Astrocyte (in vitro differentiated cells and primary cell): ENCODE results near the gene KHDC1L. TPM values are rescaled to one million over a fixed set of nuclear protein-coding genes. Genes with fewer than 3 reads are reported as not detected.

Experiments used
- DNase-seq: peaks from one replicate; pipeline ENCODE4 v3.0.0-alpha.2; 2010; ENCODE audit warnings: low read depth
- FAIRE-seq: peaks from 2 replicates; lab custom pipeline; 2011; peaks lifted over from hg19 to GRCh38; lab: Jason Lieb, UNC
- H2AFZ ChIP-seq: 2 replicates; pipeline ENCODE4 v1.6.0; 2012; ENCODE audit warnings: low read depth, low read length, inconsistent platforms
- H3K27ac ChIP-seq: 2 replicates; pipeline ENCODE4 v1.5.1; 2011; ENCODE audit warnings: low read depth, low read length, inconsistent platforms
- H3K27me3 ChIP-seq: 2 replicates; pipeline ENCODE4 v1.6.0; 2011; ENCODE audit warnings: low read length, inconsistent platforms; ENCODE audit not compliant: insufficient read depth
- H3K36me3 ChIP-seq: 2 replicates; pipeline ENCODE4 v1.5.1; 2011; ENCODE audit warnings: low read length, inconsistent platforms; ENCODE audit not compliant: insufficient read depth
- H3K4me1 ChIP-seq: 2 replicates; pipeline ENCODE4 v1.5.1; 2011; ENCODE audit warnings: low read length, inconsistent platforms; ENCODE audit not compliant: insufficient read depth
- H3K4me2 ChIP-seq: 2 replicates; pipeline ENCODE4 v1.6.0; 2012; ENCODE audit warnings: low read length, inconsistent platforms
- H3K4me3 ChIP-seq: 2 replicates; pipeline ENCODE4 v1.5.1; 2011; ENCODE audit warnings: low read depth, mild to moderate bottlenecking, low read length, inconsistent platforms; ENCODE audit not compliant: insufficient read depth
- H3K79me2 ChIP-seq: 2 replicates; pipeline ENCODE4 v1.6.0; 2012; ENCODE audit warnings: mild to moderate bottlenecking, low read length, inconsistent platforms; ENCODE audit not compliant: insufficient read depth
- H3K9ac ChIP-seq: 2 replicates; pipeline ENCODE4 v1.6.0; 2012; ENCODE audit warnings: mild to moderate bottlenecking, low read length, inconsistent platforms
- H3K9me3 ChIP-seq: 2 replicates; pipeline ENCODE4 v1.5.1; 2012; ENCODE audit warnings: low read depth, mild to moderate bottlenecking, low read length, inconsistent platforms; ENCODE audit not compliant: insufficient read depth
- H4K20me1 ChIP-seq: 2 replicates; pipeline ENCODE4 v1.6.0; 2012; ENCODE audit warnings: low read length, inconsistent platforms; ENCODE audit not compliant: insufficient read depth
- H3K27ac Mint-ChIP-seq: one replicate; pipeline ENCODE4 v1.8.0; 2021; ENCODE audit warnings: mild to moderate bottlenecking, mixed read lengths; ENCODE audit not compliant: unreplicated experiment
- H3K27me3 Mint-ChIP-seq: one replicate; pipeline ENCODE4 v1.8.0; 2021; ENCODE audit warnings: low read depth, mixed read lengths; ENCODE audit not compliant: unreplicated experiment
- H3K36me3 Mint-ChIP-seq: one replicate; pipeline ENCODE4 v1.8.0; 2021; ENCODE audit warnings: low read depth, mixed read lengths; ENCODE audit not compliant: unreplicated experiment
- H3K4me1 Mint-ChIP-seq: one replicate; pipeline ENCODE4 v1.8.0; 2021; ENCODE audit warnings: low read depth, mixed read lengths; ENCODE audit not compliant: unreplicated experiment
- H3K4me3 Mint-ChIP-seq: one replicate; pipeline ENCODE4 v1.8.0; 2021; ENCODE audit warnings: mild to moderate bottlenecking, moderate library complexity, mixed read lengths; ENCODE audit not compliant: unreplicated experiment
- H3K9me3 Mint-ChIP-seq: one replicate; pipeline ENCODE4 v1.8.0; 2021; ENCODE audit warnings: mild to moderate bottlenecking, mixed read lengths; ENCODE audit not compliant: unreplicated experiment
- EZH2 ChIP-seq: IDR thresholded peaks from 2 replicates; pipeline ENCODE4 v1.6.1; 2012; ENCODE audit warnings: mild to moderate bottlenecking, low read length, inconsistent platforms; ENCODE audit not compliant: insufficient read depth
- total RNA-seq: library from RNA; stranded (reverse); gene quantifications from 2 replicates; pipeline ENCODE4 v1.2.1, GENCODE V29; 2021
- TF ChIP-seq, protein P1 (sequence below): IDR thresholded peaks from 2 replicates; pipeline ENCODE4 v1.5.1; 2011; ENCODE audit warnings: low read depth, mild to moderate bottlenecking, inconsistent platforms, low read length, moderate library complexity; ENCODE audit not compliant: insufficient read depth

KHDC1L gene
- total RNA-seq, 1 donor from 2014 or later: not detected

DNA sequence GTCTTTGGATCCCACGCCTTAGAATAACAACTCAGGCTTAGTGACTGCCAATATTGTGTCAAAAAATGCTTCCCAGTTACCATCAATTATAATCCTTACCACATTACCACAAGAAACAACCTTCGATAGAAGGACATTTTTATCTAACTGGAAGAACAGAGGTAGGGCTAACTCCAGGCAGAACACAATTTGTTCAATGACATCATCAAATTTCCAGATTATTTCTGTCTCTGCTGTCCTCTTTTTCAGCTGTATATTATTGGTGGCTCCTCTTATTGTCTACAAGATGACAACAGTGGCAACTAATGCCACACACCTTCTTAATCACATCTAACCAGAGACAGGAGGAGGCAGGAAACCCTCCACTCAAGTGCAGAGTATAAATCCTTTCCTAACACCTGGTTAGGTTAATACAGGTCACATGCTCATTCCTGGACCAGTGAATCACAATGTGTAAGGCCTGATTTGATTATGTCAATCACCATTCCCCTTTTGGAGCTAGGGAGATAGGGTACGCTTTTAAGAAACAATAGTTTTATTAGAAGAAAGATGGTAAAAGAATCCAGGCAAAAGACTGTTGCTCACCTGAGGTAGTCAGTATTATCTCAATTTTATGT is 18.0 kb downstream of the KHDC1L start:
- FAIRE-seq: no peak
- H3K4me1 Mint-ChIP-seq: no peaks in the 10 kb centered on the region
- H3K36me3 ChIP-seq: no peaks in the 10 kb centered on the region
- H3K4me1 ChIP-seq: no peaks in the 10 kb centered on the region
- H3K9ac ChIP-seq: no peak overlapping the region
- TF ChIP-seq, protein P1, sequence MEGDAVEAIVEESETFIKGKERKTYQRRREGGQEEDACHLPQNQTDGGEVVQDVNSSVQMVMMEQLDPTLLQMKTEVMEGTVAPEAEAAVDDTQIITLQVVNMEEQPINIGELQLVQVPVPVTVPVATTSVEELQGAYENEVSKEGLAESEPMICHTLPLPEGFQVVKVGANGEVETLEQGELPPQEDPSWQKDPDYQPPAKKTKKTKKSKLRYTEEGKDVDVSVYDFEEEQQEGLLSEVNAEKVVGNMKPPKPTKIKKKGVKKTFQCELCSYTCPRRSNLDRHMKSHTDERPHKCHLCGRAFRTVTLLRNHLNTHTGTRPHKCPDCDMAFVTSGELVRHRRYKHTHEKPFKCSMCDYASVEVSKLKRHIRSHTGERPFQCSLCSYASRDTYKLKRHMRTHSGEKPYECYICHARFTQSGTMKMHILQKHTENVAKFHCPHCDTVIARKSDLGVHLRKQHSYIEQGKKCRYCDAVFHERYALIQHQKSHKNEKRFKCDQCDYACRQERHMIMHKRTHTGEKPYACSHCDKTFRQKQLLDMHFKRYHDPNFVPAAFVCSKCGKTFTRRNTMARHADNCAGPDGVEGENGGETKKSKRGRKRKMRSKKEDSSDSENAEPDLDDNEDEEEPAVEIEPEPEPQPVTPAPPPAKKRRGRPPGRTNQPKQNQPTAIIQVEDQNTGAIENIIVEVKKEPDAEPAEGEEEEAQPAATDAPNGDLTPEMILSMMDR: no peak
- no peak for TF ChIP-seq EZH2
- H3K79me2 ChIP-seq: no peaks in the 10 kb centered on the region
- H3K4me2 ChIP-seq: no peak overlapping the region
- H3K27ac ChIP-seq: no peak overlapping the region
- H3K4me3 Mint-ChIP-seq: no peak overlapping the region
- no peak overlapping the region for H3K4me3 ChIP-seq
- peaks cover 2% of the 10 kb centered on the region for H3K9me3 Mint-ChIP-seq
- H3K36me3 Mint-ChIP-seq: no peaks in the 10 kb centered on the region
- H3K9me3 ChIP-seq: no peaks in the 10 kb centered on the region
- H4K20me1 ChIP-seq: no peaks in the 10 kb centered on the region
- H3K27me3 Mint-ChIP-seq: no peaks in the 10 kb centered on the region
- DNase-seq: peak; percentile 44
- no peak overlapping the region for H2AFZ ChIP-seq
- H3K27me3 ChIP-seq: no peaks in the 10 kb centered on the region
- H3K27ac Mint-ChIP-seq: no peak overlapping the region

DNA sequence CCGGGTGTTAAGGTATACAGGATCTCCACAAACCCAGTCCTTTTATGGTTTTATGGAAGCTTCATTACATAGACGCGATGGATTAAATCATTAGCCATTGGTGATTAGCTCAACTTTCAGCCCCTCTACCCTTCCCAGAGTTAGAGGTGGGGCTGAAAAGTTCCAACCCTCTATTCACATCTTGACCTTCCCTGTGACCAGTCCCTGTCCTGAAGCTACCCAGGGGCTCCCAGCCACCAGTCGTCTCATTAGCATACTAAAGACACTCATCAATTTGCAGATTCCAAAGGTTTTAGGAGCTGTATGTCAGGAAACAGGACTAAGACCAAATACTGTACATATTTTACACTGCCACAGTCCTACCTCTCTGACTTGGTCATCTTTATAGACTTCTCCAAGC is 21.0 kb downstream of the KHDC1L start:
- Histone ChIP-seq H3K27me3 (no peaks in the 10 kb centered on the region), H4K20me1 (no peaks in the 10 kb centered on the region), H3K4me2 (no peak overlapping the region), H3K4me1 (no peaks in the 10 kb centered on the region), H3K36me3 (no peaks in the 10 kb centered on the region), H3K9me3 (no peaks in the 10 kb centered on the region), H3K27ac (no peak overlapping the region), H2AFZ (no peak overlapping the region), H3K4me3 (no peak overlapping the region), H3K79me2 (no peaks in the 10 kb centered on the region), H3K9ac (no peak overlapping the region)
- TF ChIP-seq EZH2: no peak
- TF ChIP-seq, protein P1: no peak
- Mint-ChIP-seq H3K36me3 (no peaks in the 10 kb centered on the region), H3K9me3 (peaks cover 2% of the 10 kb centered on the region), H3K4me3 (no peak overlapping the region), H3K27ac (no peak overlapping the region), H3K27me3 (no peaks in the 10 kb centered on the region), H3K4me1 (peaks cover 2% of the 10 kb centered on the region)
- DNase-seq (no peak), FAIRE-seq (no peak)

DNA sequence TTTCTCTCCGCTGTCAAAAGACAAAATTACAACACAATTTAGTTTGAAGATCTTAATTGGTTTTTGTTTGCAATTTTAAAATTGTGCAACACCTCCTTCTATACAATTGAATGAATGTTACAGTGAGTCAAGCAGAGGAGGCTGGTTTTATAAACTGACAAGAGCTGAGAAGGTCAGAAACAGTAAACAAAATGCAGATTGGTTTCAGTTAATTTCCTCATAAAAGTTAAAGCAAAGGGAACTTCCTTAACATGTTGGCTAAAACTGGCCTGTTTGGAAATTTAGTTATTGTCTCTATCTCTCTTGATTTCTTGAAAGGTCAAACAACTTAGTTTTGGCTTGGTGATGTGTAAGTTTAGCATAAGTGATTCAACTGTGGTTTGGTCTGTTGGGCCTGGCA is 22.2 kb downstream of the KHDC1L start:
- TF ChIP-seq, protein P1: no peak
- TF ChIP-seq EZH2: no peak
- no peak overlapping the region for H3K4me3 ChIP-seq
- no peak overlapping the region for H3K27ac Mint-ChIP-seq
- no peak for DNase-seq
- peaks cover 2% of the 10 kb centered on the region for H3K4me1 Mint-ChIP-seq
- no peak overlapping the region for H3K27ac ChIP-seq
- no peaks in the 10 kb centered on the region for H3K27me3 Mint-ChIP-seq
- no peaks in the 10 kb centered on the region for H4K20me1 ChIP-seq
- H3K4me1 ChIP-seq: no peaks in the 10 kb centered on the region
- H3K9me3 ChIP-seq: no peaks in the 10 kb centered on the region
- H3K36me3 Mint-ChIP-seq: no peaks in the 10 kb centered on the region
- no peak overlapping the region for H2AFZ ChIP-seq
- no peak overlapping the region for H3K4me3 Mint-ChIP-seq
- no peaks in the 10 kb centered on the region for H3K27me3 ChIP-seq
- H3K36me3 ChIP-seq: no peaks in the 10 kb centered on the region
- H3K9ac ChIP-seq: no peak overlapping the region
- H3K79me2 ChIP-seq: no peaks in the 10 kb centered on the region
- peaks cover 2% of the 10 kb centered on the region for H3K9me3 Mint-ChIP-seq
- H3K4me2 ChIP-seq: no peak overlapping the region
- no peak for FAIRE-seq
